ENCODE data around the gene CEP72.

Gene CEP72

GRCh38 chr5:660491-661030 lies 48.4 kb downstream of the CEP72 start:
- no peak for DNase-seq

DNA sequence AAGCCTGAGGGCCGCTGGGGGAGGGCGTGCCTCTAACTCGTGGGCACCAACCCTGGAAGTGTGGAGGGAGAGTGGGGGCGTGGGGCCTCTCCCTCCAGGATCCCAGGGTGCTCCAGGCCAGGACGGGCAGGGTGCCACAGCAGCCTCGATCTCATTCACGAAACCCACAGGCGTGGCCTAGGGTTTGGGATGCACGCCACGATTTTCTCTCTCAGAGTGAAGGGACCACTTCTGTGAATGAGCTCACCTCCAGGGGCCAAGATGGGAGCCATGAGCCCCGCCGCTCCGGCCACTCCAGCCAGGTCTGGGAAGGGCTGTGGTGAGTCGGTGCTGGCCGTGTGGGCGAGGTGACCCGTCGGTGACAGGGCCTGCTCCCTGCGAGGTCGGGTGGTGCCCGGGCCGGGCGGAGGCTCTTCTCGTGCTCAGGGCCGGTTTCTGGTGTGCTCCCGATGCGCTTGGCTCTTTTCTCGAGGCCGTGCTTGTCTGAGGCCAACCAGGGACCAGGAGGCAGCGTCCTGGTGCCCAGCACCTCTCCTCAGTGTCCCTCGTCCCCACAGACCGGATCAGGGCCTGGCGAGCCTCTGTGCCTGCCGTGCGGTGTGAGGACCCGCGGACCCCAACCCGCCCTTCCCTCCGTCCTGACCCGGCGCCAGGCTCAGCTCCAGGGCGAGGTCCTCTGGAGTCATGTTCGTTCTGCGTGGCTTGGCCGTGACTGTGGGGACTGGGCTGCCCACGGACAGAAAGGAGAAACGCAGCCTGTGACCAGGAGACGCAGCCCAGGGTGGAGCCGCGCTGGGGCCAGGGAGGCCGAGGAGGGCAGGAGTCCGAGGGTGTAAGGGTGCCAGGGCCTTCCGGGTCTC lies 50.0 kb downstream of the CEP72 start:
- no peak for DNase-seq

- no peak for DNase-seq
Observed at GRCh38 chr5:662751-663435, 50.8 kb downstream of the CEP72 start.

- no peak for DNase-seq
Observed at GRCh38 chr5:663436-664342, 51.5 kb downstream of the CEP72 start.

GRCh38 chr5:664343-664993 lies 52.3 kb downstream of the CEP72 start:
- DNase-seq = no peak

- DNase-seq = no peak
Observed at GRCh38 chr5:664994-665360, 52.8 kb downstream of the CEP72 start.

GRCh38 chr5:665541-665955 lies 53.4 kb downstream of the CEP72 start:
- DNase-seq = no peak

GRCh38 chr5:665956-666711 lies 54.0 kb downstream of the CEP72 start:
- DNase-seq = no peak

GRCh38 chr5:666816-667498 lies 54.8 kb downstream of the CEP72 start:
- DNase-seq = no peak

DNA sequence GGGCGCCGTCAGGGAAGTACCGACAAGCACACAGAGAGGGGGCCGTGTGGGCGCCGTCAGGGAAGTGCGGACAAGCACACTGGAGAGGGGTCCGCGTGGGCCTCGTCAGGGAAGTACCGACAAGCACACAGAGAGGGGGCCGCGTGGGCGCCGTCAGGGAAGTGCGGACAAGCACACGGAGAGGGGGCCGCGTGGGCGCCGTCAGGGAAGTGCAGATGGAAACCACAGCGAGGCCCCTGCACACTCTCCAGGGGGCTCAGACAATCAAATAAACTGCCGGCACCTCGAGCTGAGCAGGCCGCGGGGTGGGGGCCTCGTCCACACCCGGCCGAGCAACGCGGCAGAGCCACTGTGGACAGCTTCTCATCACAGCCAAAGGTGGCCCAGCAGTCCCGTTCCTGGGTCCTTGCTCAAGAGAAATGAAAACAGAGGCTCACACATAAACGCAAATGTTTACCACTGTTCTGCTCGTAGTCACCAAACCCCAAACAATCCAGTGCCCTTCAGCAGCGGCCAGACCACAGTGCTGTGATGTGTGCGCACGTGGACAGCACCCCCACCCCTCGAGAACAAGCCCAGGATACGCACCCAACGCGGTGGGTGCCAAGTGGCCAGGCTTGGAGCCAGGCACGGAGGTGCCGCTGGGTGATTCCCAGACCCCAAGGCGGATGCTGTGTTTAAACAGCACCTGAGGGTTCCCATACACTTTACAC lies 56.3 kb downstream of the CEP72 start:
- peak in 1 of 2 donors; percentile 22 for DNase-seq

- no peak for DNase-seq
Observed at GRCh38 chr5:669111-669841, 57.1 kb downstream of the CEP72 start.

DNA sequence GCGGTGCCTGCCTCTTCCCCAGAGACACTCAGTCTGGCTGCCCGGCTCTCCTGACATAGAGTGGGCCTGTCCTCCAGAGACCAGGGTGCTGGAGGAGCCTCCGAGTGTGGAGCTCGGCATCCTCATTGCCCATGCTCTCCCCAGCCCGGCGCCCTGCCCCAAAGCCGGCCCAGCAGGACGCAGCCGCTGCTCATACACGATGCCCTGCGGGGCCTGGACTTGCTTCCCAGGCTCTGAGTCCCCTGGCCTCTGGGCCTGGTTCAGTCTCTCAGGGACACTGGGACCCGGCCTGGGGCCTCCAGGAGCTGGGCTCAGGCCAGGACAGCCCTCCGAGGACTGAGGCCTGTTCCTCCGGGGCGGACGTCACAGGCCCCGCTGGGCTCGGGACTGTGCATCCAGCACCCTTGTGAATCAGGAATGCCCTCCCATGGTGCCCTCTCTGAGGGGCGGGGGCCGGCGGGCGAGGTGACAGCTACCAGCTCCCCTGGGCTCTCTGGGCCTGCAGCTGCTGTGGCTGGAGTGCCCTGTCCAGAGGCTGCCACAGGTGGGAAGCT lies 57.8 kb downstream of the CEP72 start:
- DNase-seq = no peak

DNA sequence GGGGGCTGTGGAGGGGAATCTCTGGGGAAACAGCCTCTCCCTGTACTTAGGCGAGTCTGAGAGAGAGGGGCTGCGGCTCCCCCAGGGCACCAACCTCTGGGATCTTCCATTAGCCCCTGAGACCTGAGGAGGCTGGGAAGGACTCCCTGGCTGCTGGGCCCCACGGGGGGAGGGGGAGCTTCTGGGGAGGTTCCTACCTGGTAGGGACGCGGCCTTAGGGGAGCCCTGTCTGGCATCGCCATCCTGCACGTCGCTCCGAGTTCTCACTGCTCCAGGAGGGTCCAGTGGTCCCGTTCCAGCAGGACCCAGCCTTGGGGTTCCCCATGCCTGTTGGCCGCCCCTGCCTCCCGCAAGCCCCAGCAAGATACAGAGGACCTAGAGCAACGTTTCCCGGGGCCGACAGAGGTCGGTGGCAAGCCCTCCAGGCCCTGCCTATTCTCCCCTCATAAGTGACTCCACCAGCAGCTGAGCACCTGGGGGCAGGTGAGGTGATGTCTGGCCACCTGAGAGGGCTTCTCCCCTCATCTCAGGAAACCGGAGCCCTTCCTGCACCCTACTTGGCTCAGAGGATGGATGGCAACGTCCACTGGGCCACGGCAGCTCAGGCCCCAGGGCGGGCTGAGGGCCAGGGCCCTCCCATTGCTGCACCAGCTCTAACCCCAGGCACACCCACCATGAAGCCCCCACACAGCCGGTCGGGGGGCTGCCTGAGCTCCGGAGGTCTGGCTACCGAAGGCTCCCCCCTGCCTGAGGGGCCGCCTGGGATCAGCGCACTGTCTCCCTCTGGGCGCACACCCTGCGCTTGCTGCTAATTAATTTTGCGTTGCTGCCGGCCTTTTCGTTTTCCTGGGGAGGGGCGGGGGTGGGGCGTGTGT lies 58.5 kb downstream of the CEP72 start:
- DNase-seq = no peak

- DNase-seq = peak; percentile 25 to 68
Observed at GRCh38 chr5:671459-672328, 59.6 kb downstream of the CEP72 start.

GRCh38 chr5:672329-673160 lies 60.4 kb downstream of the CEP72 start:
- peak; percentile 3 to 12 for DNase-seq

- DNase-seq = no peak
Observed at GRCh38 chr5:673161-673830, 61.2 kb downstream of the CEP72 start.

All from inflammatory macrophage treated with lipopolysaccharide for 1 hour (primary cell).